HG03175 (cell line): ENCODE measurements around the gene ANKRD27.

Experiments used
- ATAC-seq: cut with Tn5 transposase; IDR thresholded peaks from one replicate; pipeline ENCODE4 v1.9.1; 2021; ENCODE audit warnings: mild to moderate bottlenecking, moderate library complexity; ENCODE audit not compliant: unreplicated experiment

ANKRD27 gene

DNA sequence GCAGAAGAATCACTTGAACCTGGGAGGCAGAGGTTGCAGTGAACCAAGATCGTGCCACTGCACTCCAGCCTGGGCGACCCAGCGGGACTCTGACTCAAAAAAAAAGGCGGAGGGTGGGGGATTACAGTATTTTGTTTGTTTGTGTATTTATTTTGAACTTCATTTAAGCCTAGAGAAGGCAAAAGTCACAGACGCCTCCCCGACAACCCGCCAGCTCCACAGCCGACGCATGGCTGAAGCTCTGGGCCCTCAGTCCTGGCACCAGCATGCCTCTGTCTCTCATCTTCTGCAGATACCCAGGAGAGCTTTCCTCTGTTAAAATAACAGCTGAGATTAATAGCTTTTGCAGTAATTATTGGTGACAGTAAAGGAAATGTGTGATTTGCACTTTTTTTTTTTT is 111.2 kb downstream of the ANKRD27 start:
- ATAC-seq: no peak

- ATAC-seq: no peak
Observed at GRCh38 chr19:32558607-32559228, 116.3 kb downstream of the ANKRD27 start.

GRCh38 chr19:32555786-32556185 is 119.2 kb downstream of the ANKRD27 start:
- no peak for ATAC-seq

DNA sequence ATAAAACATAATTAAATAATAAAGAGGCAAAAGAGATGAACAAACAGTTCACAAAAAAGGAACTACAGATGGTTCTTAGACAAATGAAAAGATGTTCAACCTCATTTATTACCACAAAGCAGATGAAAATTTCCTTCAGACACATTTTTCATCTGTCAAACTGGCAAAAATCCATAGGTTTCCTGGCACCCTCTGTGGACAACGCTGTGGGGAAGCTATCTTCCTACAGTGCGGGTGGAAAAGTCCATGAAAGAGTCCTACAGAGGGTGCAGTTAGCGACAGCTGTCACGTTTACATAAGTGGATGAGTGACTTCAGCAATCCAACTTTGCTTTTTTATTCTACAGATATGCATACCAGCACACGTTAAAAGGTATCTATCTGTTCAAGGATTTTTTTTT is 124.3 kb downstream of the ANKRD27 start:
- no peak for ATAC-seq
